Gastroesophageal sphincter (tissue), 4 donors: ENCODE results near the gene PGBD2. TPM values are rescaled to one million over a fixed set of nuclear protein-coding genes. Genes with fewer than 3 reads are reported as not detected.
"Not testable (repeated sequence)": the region's sequence is repeated elsewhere in the genome, so short reads cannot be mapped to it uniquely, and the experiment has no call there.

ENCODE experiments used
- ATAC-seq: fragments of 150-250 bp; one replicate; pipeline ENCODE4 v1.9.1; 2016; ENCODE audit warnings: mild to moderate bottlenecking, moderate library complexity
- H3K27ac ChIP-seq, 4 donors: fragments of 200-600 bp; sonication (generic) in 3 of 4; 1 replicate in 3 of 4; 2 replicates in 1 of 4; pipeline ENCODE4 v1.5.1; 2016 to 2019
- H3K27me3 ChIP-seq: fragments of 200-600 bp; sonication (generic); one replicate; pipeline ENCODE4 v1.5.1; 2019
- H3K36me3 ChIP-seq, 2 donors: fragments of 200-600 bp; sonication (generic); one replicate each; pipeline ENCODE4 v1.5.1; 2019; ENCODE audit warnings: control low read depth in 1 of 2
- H3K4me1 ChIP-seq, 3 donors: fragments of 200-600 bp; sonication (generic); 1 replicate in 2 of 3; 2 replicates in 1 of 3; pipeline ENCODE4 v1.5.1; 2016 to 2019; ENCODE audit warnings: control low read depth in 2 of 3
- H3K4me3 ChIP-seq, 2 donors: fragments of 200-600 bp; sonication (generic); one replicate each; pipeline ENCODE4 v1.5.1; 2019; ENCODE audit warnings: mild to moderate bottlenecking in 1 of 2, moderate library complexity in 1 of 2
- H3K9me3 ChIP-seq, 3 donors: fragments of 200-600 bp; sonication (generic); one replicate each; pipeline ENCODE4 v1.5.1; 2017 to 2019; ENCODE audit warnings: control low read depth in 2 of 3
- EP300 ChIP-seq: sonication (generic); formaldehyde crosslinking; IDR thresholded peaks from one replicate; pipeline ENCODE4 v1.6.1; 2017; ENCODE audit warnings: antibody characterized with exemption, mild to moderate bottlenecking
- POLR2A ChIP-seq, 2 donors: fragments of 450-650 bp; IDR thresholded peaks; one replicate each; pipeline ENCODE4 v1.6.1; 2017; ENCODE audit warnings: antibody characterized with exemption in 2 of 2, mild to moderate bottlenecking in 2 of 2, moderate library complexity in 1 of 2
- POLR2AphosphoS5 ChIP-seq: sonication (generic); formaldehyde crosslinking; IDR thresholded peaks from one replicate; pipeline ENCODE4 v1.6.1; 2017; ENCODE audit warnings: antibody characterized with exemption
- WGBS, 2 donors: methylation state at CpG; one replicate each; pipeline ENCODE4 v1.1.5; 2018; ENCODE audit warnings: low coverage in 1 of 2; 5-methylcytosine and 5-hydroxymethylcytosine counted together
- total RNA-seq, 4 donors: library from RNA; depleted of rRNA; stranded (reverse); fragments of >200 nt; gene quantifications; one replicate each; pipeline ENCODE4 v1.1.0, GENCODE V29; 2016
- TF ChIP-seq, protein P1 (sequence below), 4 experiments: fragments of 200-600 bp in 2 of 4; fragments of 450-650 bp in 2 of 4; sonication (generic) in 1 of 4; IDR thresholded peaks; one replicate each; pipeline ENCODE4 v1.5.1; 2017 to 2019; ENCODE audit warnings: antibody characterized with exemption in 4 of 4, mild to moderate bottlenecking in 2 of 4, moderate library complexity in 2 of 4

PGBD2 gene
- total RNA-seq, 4 donors from 2014 or later = 3.6 to 5.9 (median 4.7) TPM

DNA sequence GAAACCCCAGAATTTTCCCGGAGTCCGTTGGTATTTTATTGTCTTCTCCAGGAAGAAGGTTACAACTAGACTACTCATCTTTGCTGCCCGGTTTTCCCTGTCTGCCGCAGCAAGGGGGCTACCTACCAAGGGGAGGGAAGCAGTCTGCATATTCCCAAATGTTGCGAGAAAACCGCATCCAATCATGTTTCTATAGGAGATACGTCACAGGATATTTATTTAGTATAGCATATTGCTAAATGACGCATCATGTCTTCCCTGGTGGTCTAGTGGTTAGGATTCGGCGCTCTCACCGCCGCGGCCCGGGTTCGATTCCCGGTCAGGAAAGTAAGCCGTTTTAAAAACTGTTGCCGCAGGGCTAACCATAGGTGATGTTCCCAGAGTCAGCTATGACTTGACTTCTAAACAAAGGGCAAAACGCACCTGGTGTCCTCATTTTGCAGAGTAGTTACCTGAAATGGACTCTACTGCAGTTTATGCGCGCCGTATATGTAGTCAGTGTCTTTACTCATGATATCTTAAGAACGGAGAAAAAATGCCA lies 32.0 kb upstream of the PGBD2 start:
- 0 to 1% methylated on average over 7 to 18 of the region's 23 CpGs for WGBS, 2 donors
- peak; percentile 88 for ATAC-seq

DNA sequence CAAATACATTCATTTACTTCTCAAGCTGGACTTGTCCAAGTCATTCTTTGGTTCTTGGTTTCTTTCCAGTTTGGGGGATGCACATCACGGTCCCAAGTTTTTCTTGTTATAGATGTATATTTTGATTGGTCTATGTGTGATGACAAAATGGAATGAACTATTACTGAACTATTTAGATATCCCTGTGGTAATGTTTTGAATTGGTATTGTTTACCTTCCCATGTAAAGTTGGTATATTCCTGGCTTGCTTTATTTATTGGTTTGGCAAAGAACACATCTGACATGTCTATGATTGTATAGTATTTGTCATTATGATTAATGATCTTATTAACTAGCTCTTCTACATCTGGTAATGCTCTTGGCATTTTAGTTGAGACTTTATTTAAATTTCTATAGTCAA lies 24.8 kb upstream of the PGBD2 start:
- H3K36me3 ChIP-seq = no peaks in the 10 kb centered on the region
- H3K9me3 ChIP-seq = no peaks in the 10 kb centered on the region
- ATAC-seq = no peak
- WGBS, 2 donors = 29 to 46% methylated on average over 1 of the region's 1 CpG
- H3K27me3 ChIP-seq = no peaks in the 10 kb centered on the region
- no peak overlapping the region for H3K27ac ChIP-seq
- no peaks in the 10 kb centered on the region for H3K4me1 ChIP-seq
- no peak overlapping the region for H3K4me3 ChIP-seq
- no peak for TF ChIP-seq EP300
- TF ChIP-seq POLR2A (IDR thresholded peaks at IDR 0.05) = no peak
- TF ChIP-seq, protein P1, sequence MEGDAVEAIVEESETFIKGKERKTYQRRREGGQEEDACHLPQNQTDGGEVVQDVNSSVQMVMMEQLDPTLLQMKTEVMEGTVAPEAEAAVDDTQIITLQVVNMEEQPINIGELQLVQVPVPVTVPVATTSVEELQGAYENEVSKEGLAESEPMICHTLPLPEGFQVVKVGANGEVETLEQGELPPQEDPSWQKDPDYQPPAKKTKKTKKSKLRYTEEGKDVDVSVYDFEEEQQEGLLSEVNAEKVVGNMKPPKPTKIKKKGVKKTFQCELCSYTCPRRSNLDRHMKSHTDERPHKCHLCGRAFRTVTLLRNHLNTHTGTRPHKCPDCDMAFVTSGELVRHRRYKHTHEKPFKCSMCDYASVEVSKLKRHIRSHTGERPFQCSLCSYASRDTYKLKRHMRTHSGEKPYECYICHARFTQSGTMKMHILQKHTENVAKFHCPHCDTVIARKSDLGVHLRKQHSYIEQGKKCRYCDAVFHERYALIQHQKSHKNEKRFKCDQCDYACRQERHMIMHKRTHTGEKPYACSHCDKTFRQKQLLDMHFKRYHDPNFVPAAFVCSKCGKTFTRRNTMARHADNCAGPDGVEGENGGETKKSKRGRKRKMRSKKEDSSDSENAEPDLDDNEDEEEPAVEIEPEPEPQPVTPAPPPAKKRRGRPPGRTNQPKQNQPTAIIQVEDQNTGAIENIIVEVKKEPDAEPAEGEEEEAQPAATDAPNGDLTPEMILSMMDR (IDR thresholded peaks at IDR 0.05) = no peak
- TF ChIP-seq POLR2AphosphoS5 = no peak

More for the DNA sequence above, 32.0 kb upstream of the PGBD2 start:
- Histone ChIP-seq H3K4me1 (peaks cover 0 to 9% (median 0%) of the 10 kb centered on the region in 3 donors), H3K4me3 (peak overlapping the region; percentile 40 to 69), H3K36me3 (no peaks in the 10 kb centered on the region), H3K27ac (peak overlapping the region; percentile 62 to 97 (median 96)), H3K9me3 (no peaks in the 10 kb centered on the region), H3K27me3 (no peaks in the 10 kb centered on the region)
- no peak for TF ChIP-seq POLR2AphosphoS5
- TF ChIP-seq POLR2A (IDR thresholded peaks at IDR 0.05) = no peak
- TF ChIP-seq EP300 = no peak
- TF ChIP-seq, protein P1 (IDR thresholded peaks at IDR 0.05) = peak in 1 of 4 experiments; percentile 5

DNA sequence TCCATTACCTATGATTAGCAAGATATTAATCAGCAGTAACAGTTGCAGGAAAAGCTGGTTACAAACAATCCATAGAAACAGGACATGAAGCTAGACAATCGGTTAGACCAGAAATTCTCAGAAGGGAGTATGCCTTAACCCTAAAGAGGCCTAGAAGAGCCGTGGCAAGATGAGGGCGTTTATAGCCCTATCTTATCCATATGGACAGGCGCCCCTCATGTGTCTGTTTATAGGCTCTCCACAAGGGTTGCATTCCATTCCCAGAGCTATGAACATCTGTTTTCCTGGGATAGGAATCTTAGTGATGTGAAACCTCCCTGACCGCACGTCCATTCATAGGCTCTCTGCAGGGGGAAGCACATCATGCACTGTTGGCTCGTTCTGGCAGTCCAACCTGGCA lies 23.6 kb upstream of the PGBD2 start:
- ATAC-seq, H3K4me1 ChIP-seq, H3K27me3 ChIP-seq, H3K36me3 ChIP-seq, H3K9me3 ChIP-seq, H3K27ac ChIP-seq, H3K4me3 ChIP-seq: not testable (repeated sequence)
- 69 to 89% methylated on average over 4 to 7 of the region's 7 CpGs for WGBS, 2 donors

DNA sequence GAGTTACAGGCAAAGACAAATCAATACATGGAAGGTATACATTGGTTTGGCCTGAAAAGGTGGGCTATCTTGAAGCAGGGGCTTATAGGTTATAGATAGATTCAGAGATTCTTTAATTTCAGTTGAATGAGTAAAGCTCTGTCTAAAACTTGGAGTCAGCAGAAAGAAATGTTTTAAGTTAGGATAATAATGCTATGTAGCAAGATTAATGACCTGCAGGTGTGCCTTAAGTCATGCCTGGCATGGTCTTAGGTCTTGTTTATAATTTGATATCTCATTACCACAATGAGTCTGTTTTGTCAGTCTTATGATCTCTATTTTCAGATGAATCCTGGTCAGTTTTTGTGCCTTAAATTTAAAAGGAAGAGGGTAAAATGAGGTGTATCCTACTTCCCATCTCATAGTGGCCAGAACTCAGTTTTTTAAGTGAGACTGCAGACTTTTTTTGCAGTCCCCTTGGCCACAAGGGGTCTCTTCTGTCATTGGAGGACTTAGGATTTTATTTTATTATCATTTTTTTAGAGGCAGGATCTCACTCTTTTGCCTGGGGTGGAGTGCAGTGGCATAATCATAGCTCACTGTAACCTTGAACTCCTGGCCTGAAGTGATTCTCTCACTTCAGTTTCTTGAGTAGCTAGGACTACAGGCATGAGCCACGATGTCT lies 21.3 kb upstream of the PGBD2 start:
- Histone ChIP-seq H3K9me3 (no peaks in the 10 kb centered on the region), H3K4me1 (no peaks in the 10 kb centered on the region), H3K27me3 (no peaks in the 10 kb centered on the region), H3K36me3 (no peaks in the 10 kb centered on the region), H3K4me3 (no peak overlapping the region), H3K27ac (no peak overlapping the region)
- ATAC-seq = no peak
- 50% methylated on average over 1 of the region's 1 CpG; no CpG with 5 or more reads in 1 of the 2 donors for WGBS, 2 donors
- TF ChIP-seq EP300 (no peak), POLR2A (IDR thresholded peaks at IDR 0.05) (no peak), POLR2AphosphoS5 (no peak)
- TF ChIP-seq, protein P1 (IDR thresholded peaks at IDR 0.05) = no peak

DNA sequence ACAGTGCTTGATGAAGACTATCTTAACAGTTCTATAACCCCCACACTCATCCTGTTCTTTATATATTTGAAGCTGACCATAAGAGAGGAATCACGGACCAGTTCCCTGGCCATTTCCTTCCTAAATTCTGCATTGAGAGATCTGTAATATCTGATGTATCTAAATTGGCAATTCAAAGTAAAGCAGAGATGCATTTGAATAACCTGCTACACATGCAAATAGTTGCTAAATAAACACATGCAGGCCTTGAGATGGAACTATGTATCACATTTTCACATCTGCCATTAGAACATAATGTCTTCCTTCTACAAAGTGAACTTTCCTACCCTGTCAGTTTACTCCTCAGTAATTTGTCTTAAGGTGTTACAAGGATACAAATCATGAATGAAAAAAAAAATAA lies 20.4 kb upstream of the PGBD2 start:
- H3K9me3 ChIP-seq = no peaks in the 10 kb centered on the region
- H3K36me3 ChIP-seq = no peaks in the 10 kb centered on the region
- 83 to 86% methylated on average over 1 of the region's 1 CpG for WGBS, 2 donors
- no peak overlapping the region for H3K4me3 ChIP-seq
- no peak overlapping the region for H3K27ac ChIP-seq
- no peak for ATAC-seq
- TF ChIP-seq, protein P1 (IDR thresholded peaks at IDR 0.05) = no peak
- TF ChIP-seq POLR2AphosphoS5 = no peak
- TF ChIP-seq EP300 = no peak
- TF ChIP-seq POLR2A (IDR thresholded peaks at IDR 0.05) = no peak
- no peaks in the 10 kb centered on the region for H3K4me1 ChIP-seq
- H3K27me3 ChIP-seq = no peaks in the 10 kb centered on the region
